Stimulated activated CD4-positive, alpha-beta T cell treated with anti-CD3 and anti-CD28 coated beads, Interleukin-12 subunit alpha, Interleukin-12 subunit beta, amount 100 ng/mL, for 24 hours (primary cell): ENCODE results near the gene SDC4.

Experiments
- DNase-seq, 2 experiments: peaks; one replicate each; pipeline ENCODE4 v3.0.0-alpha.2; 2020; ENCODE audit warnings: low read depth in 2 of 2

The SDC4 gene

GRCh38 chr20:45318948-45319347, 29.3 kb downstream of the SDC4 start:
- DNase-seq, result no peak

DNA sequence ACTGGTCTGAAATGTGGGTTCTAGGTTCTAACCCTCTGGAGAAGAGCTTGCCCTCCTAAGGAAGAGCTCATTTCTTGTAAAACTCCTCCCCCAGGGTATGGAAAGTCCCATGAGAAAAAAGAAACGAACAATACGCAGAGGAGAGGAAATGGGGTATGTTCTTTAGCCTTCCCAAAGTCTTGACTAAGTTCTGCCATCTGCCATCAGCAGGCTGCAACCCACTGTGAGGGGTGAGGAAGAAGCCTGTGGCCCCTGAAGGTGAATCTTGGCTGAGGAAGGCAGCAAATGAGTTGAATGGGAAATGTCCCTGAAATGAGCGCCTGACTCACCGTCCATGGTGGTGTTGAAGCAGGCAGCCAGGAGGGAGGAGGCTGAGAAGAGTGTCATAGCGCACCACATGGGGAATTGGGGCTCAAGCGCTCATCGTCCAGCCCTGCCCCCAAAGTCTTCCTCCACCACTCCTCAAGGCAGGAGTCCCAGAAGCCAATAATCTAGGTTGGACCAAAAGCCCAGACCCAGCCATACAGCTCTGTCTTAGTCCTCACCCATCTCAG, 29.8 kb downstream of the SDC4 start:
- no peak for DNase-seq

DNA sequence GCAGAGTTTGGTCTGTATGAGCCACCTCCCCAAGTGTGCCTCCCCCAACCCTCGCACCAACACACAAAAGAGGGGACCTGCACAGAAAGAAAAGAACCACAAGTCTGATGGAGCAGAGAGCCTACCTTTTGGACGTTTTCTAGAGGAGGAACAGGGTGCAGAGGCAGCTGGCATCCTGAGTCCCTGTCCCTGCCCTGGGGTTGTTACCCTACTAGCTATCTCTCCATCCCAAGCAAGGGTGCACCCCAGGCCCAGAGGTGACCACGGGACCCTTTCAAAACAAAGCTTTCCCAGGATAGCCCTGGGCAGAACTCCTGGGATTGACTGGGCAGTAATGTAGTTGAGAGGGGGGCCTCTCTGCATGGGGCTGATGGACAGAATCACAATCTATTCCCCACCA, 30.4 kb downstream of the SDC4 start:
- DNase-seq, result no peak

- DNase-seq, result no peak
Observed at GRCh38 chr20:45316150-45317080, 31.8 kb downstream of the SDC4 start.

DNA sequence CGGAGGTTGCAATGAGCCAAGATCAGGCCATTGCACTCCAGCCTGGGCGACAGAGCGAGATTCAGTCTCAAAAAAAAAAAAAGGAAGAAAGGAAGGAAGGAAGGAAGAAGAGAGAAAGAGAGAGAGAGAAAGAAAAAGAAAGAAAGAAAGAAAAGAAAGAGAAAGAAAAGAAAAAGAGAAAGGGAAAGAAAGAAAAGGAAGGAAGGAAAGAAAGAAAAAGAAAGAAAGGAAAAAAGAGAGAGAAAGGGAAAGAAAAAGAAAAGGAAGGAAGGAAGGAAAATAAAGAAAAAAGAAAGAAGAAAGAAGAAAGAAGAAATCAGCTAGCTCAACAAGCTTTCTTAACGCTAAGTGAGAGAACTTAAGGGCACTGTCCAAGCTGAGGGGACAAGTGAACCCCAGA, 32.6 kb downstream of the SDC4 start:
- no peak for DNase-seq

DNA sequence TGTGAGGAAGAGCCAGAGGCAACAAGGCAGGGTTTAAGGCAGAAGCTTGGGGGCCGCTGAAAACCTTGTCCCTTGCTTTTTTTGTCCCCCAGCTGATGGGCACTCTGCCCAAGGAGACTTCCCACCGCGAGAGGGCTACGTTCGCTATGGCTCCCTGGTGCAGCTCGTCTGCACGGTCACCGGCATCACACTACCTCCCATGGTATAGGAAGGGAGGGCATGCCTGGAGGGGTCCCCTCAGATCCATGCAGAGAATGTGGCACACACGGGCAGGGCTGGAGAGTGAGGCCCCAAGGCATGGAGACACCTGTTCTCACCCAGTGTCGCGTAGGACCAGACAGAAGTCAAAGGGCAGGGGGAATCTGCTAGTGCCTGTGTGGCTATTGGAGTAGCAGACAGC, 34.3 kb downstream of the SDC4 start:
- DNase-seq, result no peak

DNA sequence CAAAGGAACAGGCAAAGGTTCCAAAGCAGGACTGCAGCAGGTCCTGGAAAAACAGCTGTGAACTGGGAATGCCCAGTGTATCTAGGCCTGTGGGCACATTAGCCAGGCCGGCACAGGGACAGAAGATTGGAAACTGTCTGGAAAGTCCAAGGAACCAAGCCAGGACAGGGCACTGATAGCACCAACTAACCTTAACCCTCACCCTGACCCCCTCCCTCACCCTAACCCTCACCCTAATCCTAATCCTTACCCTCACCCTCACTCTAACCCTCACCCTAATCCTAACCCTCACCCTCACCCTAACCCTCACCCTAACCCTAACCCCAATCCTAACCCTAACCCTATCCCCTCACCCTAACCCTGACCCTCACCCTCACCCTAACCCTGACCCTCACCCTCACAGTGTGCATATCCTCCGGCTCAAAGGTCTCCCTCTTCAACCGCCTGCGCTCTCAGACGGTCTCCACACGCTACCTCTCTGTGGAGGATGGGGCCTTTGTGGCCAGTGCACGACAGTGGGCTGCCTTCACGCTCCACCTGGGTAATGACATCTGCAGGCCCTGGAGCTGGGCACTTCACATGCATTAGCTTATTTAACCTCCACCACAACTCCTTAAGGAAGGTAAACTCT, 35.0 kb downstream of the SDC4 start:
- DNase-seq, result no peak

- no peak for DNase-seq
Observed at GRCh38 chr20:45312241-45312640, 36.0 kb downstream of the SDC4 start.

- peak; percentile 45 to 68 for DNase-seq
Observed at GRCh38 chr20:45311589-45312211, 36.5 kb downstream of the SDC4 start.

GRCh38 chr20:45309075-45309474, 39.1 kb downstream of the SDC4 start:
- DNase-seq, result no peak

GRCh38 chr20:45308117-45308778, 40.0 kb downstream of the SDC4 start, which contains the start of gene MATN4:
MATN4 (minus strand) TSS chr20:45308299; CDS start chr20:45305582, 2,717 bp downstream.
- no peak for DNase-seq

GRCh38 chr20:45307076-45307640, 41.1 kb downstream of the SDC4 start:
- DNase-seq, result no peak

DNA sequence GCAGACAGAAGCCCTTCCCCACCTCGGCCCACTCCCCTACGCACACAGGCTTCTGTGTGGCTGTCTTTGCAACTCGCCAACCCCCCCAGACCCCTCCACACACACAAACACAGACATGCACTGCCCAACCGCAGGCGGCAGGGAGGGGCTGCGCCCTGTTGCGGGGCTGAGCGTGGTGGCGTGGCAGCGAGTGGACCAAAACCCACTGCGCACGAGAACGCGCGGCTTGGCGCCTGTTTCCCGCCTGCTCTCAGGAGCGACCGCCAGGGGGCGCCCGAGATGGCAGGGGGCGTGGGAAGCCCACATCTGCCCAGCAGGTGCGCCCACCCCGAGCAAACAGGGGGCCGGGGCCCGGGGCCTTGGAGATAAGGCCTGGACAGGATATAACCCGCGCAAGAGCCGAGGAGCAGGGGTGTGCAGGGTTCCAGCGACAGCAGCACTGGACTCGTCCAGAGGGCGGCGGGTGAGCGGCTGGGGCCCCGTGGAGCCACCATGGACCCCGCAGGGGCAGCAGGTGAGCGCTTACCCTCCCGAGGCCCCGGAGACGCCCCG, 41.7 kb downstream of the SDC4 start, which contains the start of gene RBPJL:
Gene RBPJL (plus strand): TSS at position 410 of the 552 bp plus-strand sequence. CDS start 83 bp downstream, at position 493.
- peak in 1 of 2 experiments; percentile 32 for DNase-seq

DNA sequence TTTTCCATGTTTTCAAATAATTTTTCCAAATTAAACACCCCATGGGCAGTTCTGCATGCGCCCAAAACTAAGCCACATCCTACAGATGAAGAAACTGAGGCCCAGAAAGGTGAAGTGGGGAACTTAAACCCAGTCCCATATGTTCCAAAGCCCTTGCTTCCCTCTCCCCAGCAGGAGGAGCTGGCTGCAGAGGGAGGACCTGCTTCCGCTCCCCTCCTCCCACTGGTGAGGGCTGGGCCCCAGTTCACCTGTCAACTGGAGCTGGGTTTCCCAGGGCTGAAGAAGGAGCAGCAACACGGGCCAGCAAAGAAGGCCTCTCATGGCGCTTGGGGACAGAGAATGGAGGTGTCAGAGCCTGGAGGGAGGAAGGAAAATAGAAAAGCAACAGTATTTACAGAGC, 43.0 kb downstream of the SDC4 start:
- no peak for DNase-seq

- DNase-seq, result no peak
Observed at GRCh38 chr20:45304464-45304999, 43.7 kb downstream of the SDC4 start.

DNA sequence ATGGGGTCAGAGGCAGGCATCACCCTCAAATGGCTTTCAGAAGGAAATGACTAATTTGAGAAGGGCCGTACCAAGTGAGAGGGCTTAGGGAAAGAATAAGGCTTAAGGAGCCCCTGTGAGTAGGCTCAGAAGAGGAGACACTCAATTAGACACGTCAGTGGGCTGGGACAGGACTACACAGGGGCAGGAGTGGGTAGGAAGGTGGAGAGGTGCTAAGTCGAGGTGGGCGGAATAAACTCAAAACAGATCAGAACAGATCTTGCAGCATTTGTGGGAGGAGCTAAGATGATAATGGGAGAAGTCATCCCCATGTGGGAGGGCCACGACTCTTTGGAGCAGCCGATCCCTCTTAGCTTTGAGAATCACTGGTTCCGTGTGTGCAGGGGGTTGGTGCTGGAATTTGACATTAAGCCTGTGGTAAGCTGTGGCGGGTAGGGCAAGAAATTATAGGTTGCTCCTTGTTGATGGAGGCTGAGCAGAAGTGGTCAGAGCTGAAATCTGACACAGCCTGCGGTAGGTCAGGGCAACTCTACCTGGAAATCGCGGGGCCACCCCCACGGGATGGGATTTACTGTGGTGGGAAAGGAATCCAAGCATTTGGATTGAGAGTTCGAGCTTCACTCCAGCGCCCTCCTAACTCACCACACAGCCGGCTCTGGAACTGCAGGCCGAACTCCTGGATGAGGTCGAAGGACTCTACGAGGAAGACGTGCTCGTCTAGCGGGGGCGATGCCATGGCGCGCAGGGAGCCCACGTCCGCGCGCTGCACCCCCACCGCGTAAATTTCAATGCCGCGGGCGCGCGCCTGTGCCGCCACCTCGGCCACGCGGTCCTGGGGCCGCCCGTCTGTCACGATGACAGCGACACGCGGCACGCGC, 44.4 kb downstream of the SDC4 start:
- DNase-seq, result no peak

GRCh38 chr20:45301824-45302271, 46.4 kb downstream of the SDC4 start:
- DNase-seq, result no peak

- no peak for DNase-seq
Observed at GRCh38 chr20:45300961-45301360, 47.3 kb downstream of the SDC4 start.

- DNase-seq, result no peak
Observed at GRCh38 chr20:45299786-45300185, 48.4 kb downstream of the SDC4 start.
